NCI-H345 treated with DMSO at 0.1 percent for 48 hours (cell line): Measurements from ENCODE around the gene POLA2.
"Not testable (repeated sequence)": the region's sequence is repeated elsewhere in the genome, so short reads cannot be mapped to it uniquely, and the experiment has no call there.

Source experiments
- DNase-seq: peaks from one replicate; lab custom pipeline; 2025; ENCODE audit not compliant: unreplicated experiment; lab: John Stamatoyannopoulos, UW

Gene POLA2

GRCh38 chr11:65241692-65242091 lies 20.1 kb upstream of the POLA2 start:
- DNase-seq = no peak

GRCh38 chr11:65242389-65242788 lies 19.4 kb upstream of the POLA2 start:
- no peak for DNase-seq

- DNase-seq = no peak
These were observed 18.0 kb upstream of the POLA2 start for GRCh38 chr11:65243797-65244196.

- not testable (repeated sequence) for DNase-seq
These were observed 16.7 kb upstream of the POLA2 start for GRCh38 chr11:65245046-65245445.

GRCh38 chr11:65246506-65246905 lies 15.3 kb upstream of the POLA2 start:
- DNase-seq = no peak

GRCh38 chr11:65248184-65248710 lies 13.5 kb upstream of the POLA2 start:
- DNase-seq = not testable (repeated sequence)

GRCh38 chr11:65251476-65251875 lies 10.3 kb upstream of the POLA2 start:
- DNase-seq = no peak

- DNase-seq = no peak
These were observed 7.0 kb upstream of the POLA2 start for GRCh38 chr11:65254724-65255123.

GRCh38 chr11:65258988-65259387 lies 2.8 kb upstream of the POLA2 start:
- no peak for DNase-seq

GRCh38 chr11:65260302-65260701 lies 1.5 kb upstream of the POLA2 start:
- no peak for DNase-seq

GRCh38 chr11:65260756-65261590 lies 789 bp upstream of the POLA2 start:
- DNase-seq = no peak

- DNase-seq = no peak
These were observed 569 bp downstream of the POLA2 start for GRCh38 chr11:65262381-65262680.

- DNase-seq = no peak
These were observed 1.0 kb downstream of the POLA2 start for GRCh38 chr11:65262776-65263175.

- not testable (repeated sequence) for DNase-seq
These were observed 3.0 kb downstream of the POLA2 start for GRCh38 chr11:65264747-65265146.

GRCh38 chr11:65266210-65266609 lies 4.4 kb downstream of the POLA2 start:
- no peak for DNase-seq

- no peak for DNase-seq
These were observed 13.2 kb downstream of the POLA2 start for GRCh38 chr11:65274735-65275682.

- no peak for DNase-seq
These were observed 14.1 kb downstream of the POLA2 start for GRCh38 chr11:65275906-65276305.

GRCh38 chr11:65277631-65278277 lies 16.0 kb downstream of the POLA2 start:
- no peak for DNase-seq

- no peak for DNase-seq
These were observed 16.6 kb downstream of the POLA2 start for GRCh38 chr11:65278356-65278755.

- DNase-seq = no peak
These were observed 17.5 kb downstream of the POLA2 start for GRCh38 chr11:65279279-65279678.

- no peak for DNase-seq
These were observed 18.1 kb downstream of the POLA2 start for GRCh38 chr11:65279741-65280440.
